H9 (cell line): ENCODE measurements around the gene KMT5B. TPM values are rescaled to one million over a fixed set of nuclear protein-coding genes. Genes with fewer than 3 reads are reported as not detected.
A peak's percentile ranks its signal among the peaks of the same experiment; 100 is the strongest.

Experiments
- DNase-seq: peaks from one replicate; pipeline ENCODE4 v3.0.0-alpha.2; 2017
- H2AFZ ChIP-seq: one replicate; pipeline ENCODE4 v1.6.1; 2013; ENCODE audit warnings: mild to moderate bottlenecking, low read length, control low read depth, moderate library complexity
- H2AK5ac ChIP-seq: 2 replicates; pipeline ENCODE4 v1.6.1; 2013; ENCODE audit warnings: low read length, control low read depth, mixed read lengths; ENCODE audit not compliant: insufficient read length
- H2BK120ac ChIP-seq: one replicate; pipeline ENCODE4 v1.6.1; 2013; ENCODE audit warnings: low read depth, mild to moderate bottlenecking, low read length, control low read depth, inconsistent platforms; ENCODE audit not compliant: poor library complexity, severe bottlenecking
- H2BK12ac ChIP-seq: 2 replicates; pipeline ENCODE4 v1.6.1; 2013; ENCODE audit warnings: low read length, control low read depth, mixed read lengths, low read depth; ENCODE audit not compliant: insufficient read length
- H2BK15ac ChIP-seq: 2 replicates; pipeline ENCODE4 v1.6.1; 2013; ENCODE audit warnings: low read depth, low read length, control low read depth
- H2BK20ac ChIP-seq: one replicate; pipeline ENCODE4 v1.6.1; 2013; ENCODE audit warnings: low read depth, mild to moderate bottlenecking, low read length, control low read depth, inconsistent platforms; ENCODE audit not compliant: poor library complexity, severe bottlenecking
- H2BK5ac ChIP-seq: 2 replicates; pipeline ENCODE4 v1.6.1; 2013; ENCODE audit warnings: low read length, control low read depth, mixed read lengths; ENCODE audit not compliant: insufficient read length
- H3K14ac ChIP-seq: 2 replicates; pipeline ENCODE4 v1.6.1; 2013; ENCODE audit warnings: low read length, control low read depth; ENCODE audit not compliant: insufficient read depth
- H3K18ac ChIP-seq: 2 replicates; pipeline ENCODE4 v1.6.1; 2013; ENCODE audit warnings: low read depth, mild to moderate bottlenecking, mixed read lengths, low read length, control low read depth; ENCODE audit not compliant: insufficient read length
- H3K23ac ChIP-seq: 2 replicates; pipeline ENCODE4 v1.6.1; 2013; ENCODE audit warnings: low read length, control low read depth, mixed read lengths, low read depth; ENCODE audit not compliant: insufficient read length
- H3K23me2 ChIP-seq: 2 replicates; pipeline ENCODE4 v1.6.1; 2013; ENCODE audit warnings: low read depth, mild to moderate bottlenecking, mixed read lengths, low read length, control low read depth; ENCODE audit not compliant: insufficient read length, poor library complexity, severe bottlenecking
- H3K27ac ChIP-seq: 2 replicates; pipeline ENCODE4 v1.5.1; 2013; ENCODE audit warnings: low read length, control low read depth, mixed read lengths, low read depth; ENCODE audit not compliant: insufficient read length
- H3K27me3 ChIP-seq: 2 replicates; pipeline ENCODE4 v1.6.1; 2013; ENCODE audit warnings: low read length, control low read depth, inconsistent platforms; ENCODE audit not compliant: insufficient read depth
- H3K4ac ChIP-seq: 2 replicates; pipeline ENCODE4 v1.6.1; 2013; ENCODE audit warnings: low read depth, mild to moderate bottlenecking, control low read depth, inconsistent platforms, low read length, moderate library complexity
- H3K4me1 ChIP-seq: 2 replicates; pipeline ENCODE4 v1.6.1; 2013; ENCODE audit warnings: low read length, control low read depth, inconsistent platforms; ENCODE audit not compliant: insufficient read depth
- H3K4me2 ChIP-seq: 2 replicates; pipeline ENCODE4 v1.6.1; 2013; ENCODE audit warnings: low read length, control low read depth, mixed read lengths; ENCODE audit not compliant: insufficient read length, insufficient read depth
- H3K56ac ChIP-seq: 2 replicates; pipeline ENCODE4 v1.6.1; 2013; ENCODE audit warnings: low read depth, mild to moderate bottlenecking, mixed read lengths, low read length, control low read depth; ENCODE audit not compliant: insufficient read length
- H3K79me1 ChIP-seq: 2 replicates; pipeline ENCODE4 v1.6.1; 2013; ENCODE audit warnings: low read depth, mild to moderate bottlenecking, moderate library complexity, low read length, control low read depth, inconsistent platforms; ENCODE audit not compliant: insufficient read depth, poor library complexity, severe bottlenecking
- H3K79me2 ChIP-seq: 2 replicates; pipeline ENCODE4 v1.6.1; 2013; ENCODE audit warnings: low read length, control low read depth, inconsistent platforms; ENCODE audit not compliant: insufficient read depth
- H3K9ac ChIP-seq: 2 replicates; pipeline ENCODE4 v1.6.1; 2013; ENCODE audit warnings: low read length, control low read depth, mixed read lengths; ENCODE audit not compliant: insufficient read length; ENCODE audit errors: extremely low read depth
- H3K9me3 ChIP-seq: one replicate; pipeline ENCODE4 v1.6.1; 2013; ENCODE audit warnings: low read depth, low read length, inconsistent platforms; ENCODE audit not compliant: control insufficient read depth
- H3T11ph ChIP-seq: one replicate; pipeline ENCODE4 v1.6.1; 2013; ENCODE audit warnings: mild to moderate bottlenecking, low read length, control low read depth, inconsistent platforms
- H4K20me1 ChIP-seq: one replicate; pipeline ENCODE4 v1.6.1; 2013; ENCODE audit not compliant: control insufficient read depth, insufficient read length, insufficient read depth
- H4K5ac ChIP-seq: 2 replicates; pipeline ENCODE4 v1.6.1; 2013; ENCODE audit warnings: low read depth, mild to moderate bottlenecking, mixed read lengths, low read length, control low read depth; ENCODE audit not compliant: insufficient read length
- H4K8ac ChIP-seq: replicated peaks from 2 replicates; pipeline ENCODE4 v1.6.1; 2013; ENCODE audit warnings: low read length, control low read depth, mixed read lengths, low read depth; ENCODE audit not compliant: insufficient read length
- H4K91ac ChIP-seq: 2 replicates; pipeline ENCODE4 v1.6.1; 2013; ENCODE audit warnings: low read depth, mild to moderate bottlenecking, moderate library complexity, mixed read lengths, low read length, control low read depth; ENCODE audit not compliant: insufficient read length
- H3K27ac Mint-ChIP-seq, 3 experiments: 2 replicates in 2 of 3; 3 replicates in 1 of 3; pipeline ENCODE4 v1.8.0; 2020 to 2021; ENCODE audit warnings: mixed read lengths in 3 of 3, mild to moderate bottlenecking in 1 of 3, moderate library complexity in 1 of 3
- H3K27me3 Mint-ChIP-seq: 2 replicates; pipeline ENCODE4 v1.8.0; 2021; ENCODE audit warnings: low read depth, mild to moderate bottlenecking, moderate library complexity, mixed read lengths
- H3K36me3 Mint-ChIP-seq, 3 experiments: 2 replicates in 2 of 3; 3 replicates in 1 of 3; pipeline ENCODE4 v1.8.0; 2020 to 2021; ENCODE audit warnings: low read depth in 3 of 3, mixed read lengths in 3 of 3; ENCODE audit not compliant: insufficient read depth in 1 of 3
- H3K4me1 Mint-ChIP-seq, 2 experiments: 2 replicates each; pipeline ENCODE4 v1.8.0; 2020; ENCODE audit warnings: mixed read lengths in 2 of 2
- H3K4me3 Mint-ChIP-seq, 2 experiments: 2 replicates in 1 of 2; 3 replicates in 1 of 2; pipeline ENCODE4 v1.8.0; 2020 to 2021; ENCODE audit warnings: mild to moderate bottlenecking in 2 of 2, mixed read lengths in 2 of 2, moderate library complexity in 1 of 2
- H3K9me3 Mint-ChIP-seq, 2 experiments: 2 replicates in 1 of 2; 3 replicates in 1 of 2; pipeline ENCODE4 v1.8.0; 2020; ENCODE audit warnings: mild to moderate bottlenecking in 2 of 2, mixed read lengths in 2 of 2, moderate library complexity in 1 of 2
- WGBS: extraction: QIAGEN DNeasy Blood & Tissue Kit; methylation state at CpG from one replicate; pipeline ENCODE4 v1.1.7; 2013; ENCODE audit warnings: missing lambda C conversion rate, low lambda C conversion rate, mixed read lengths; ENCODE audit not compliant: insufficient read length; ENCODE audit errors: extremely low coverage; 5-methylcytosine and 5-hydroxymethylcytosine counted together
- total RNA-seq: library from RNA; stranded (reverse); gene quantifications from 2 replicates; pipeline ENCODE4 v1.2.1, GENCODE V29; 2021
- TF ChIP-seq, protein P1 (sequence below): fragments of 200-600 bp; sonication (generic); conservative IDR thresholded peaks from 3 replicates; pipeline ENCODE4 v1.8.0; 2021; ENCODE audit warnings: antibody characterized with exemption, mild to moderate bottlenecking

The KMT5B gene
- total RNA-seq, 1 experiment from 2014 or later = 61.6 TPM

DNA sequence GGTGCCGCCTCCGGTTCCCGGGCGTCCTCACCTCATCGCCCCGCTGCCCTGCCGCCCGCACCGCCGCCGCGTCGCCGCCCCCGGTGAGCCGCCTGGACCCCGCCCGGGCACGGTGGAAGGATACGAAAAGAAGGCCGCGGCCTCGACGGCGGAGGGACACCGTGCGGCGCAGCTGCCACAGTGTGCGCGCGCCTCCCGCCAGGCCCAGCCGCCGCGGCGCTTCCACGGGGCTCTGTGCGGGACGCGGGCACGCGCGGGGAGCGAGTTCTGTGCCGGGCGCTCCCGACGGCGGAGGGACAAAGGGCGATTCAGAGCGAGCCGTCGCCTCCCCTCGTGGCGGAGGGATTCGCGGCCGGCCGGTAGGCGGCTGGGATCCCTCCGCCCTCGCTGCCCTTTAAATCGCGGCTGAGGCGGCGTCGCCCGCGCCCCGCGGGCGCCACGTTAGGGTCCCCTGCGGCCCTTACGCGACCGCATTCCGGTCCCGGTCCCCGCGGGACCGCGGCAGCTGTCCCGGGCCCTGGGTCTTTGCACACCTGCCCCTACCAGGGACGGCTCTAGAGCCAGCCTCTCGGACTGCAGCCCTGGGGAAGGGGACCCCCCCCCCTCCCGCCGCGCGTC is 568 bp upstream of the KMT5B start:
- Histone ChIP-seq H2BK120ac (no peak overlapping the region), H3K79me2 (peaks cover 15% of the 10 kb centered on the region; the same call in 1 of the 2 replicates), H3T11ph (no peak overlapping the region), H2AK5ac (no peak overlapping the region), H3K4me1 (peaks cover 2% of the 10 kb centered on the region; the same call in 1 of the 2 replicates), H4K5ac (no peak overlapping the region), H2BK12ac (no peak overlapping the region), H3K79me1 (no peaks in the 10 kb centered on the region), H3K14ac (peak overlapping the region; percentile 100), H2BK15ac (no peak overlapping the region; the same call in 1 of the 2 replicates), H3K23me2 (peaks cover 6% of the 10 kb centered on the region), H4K8ac (no peak overlapping the region), H3K9me3 (no peaks in the 10 kb centered on the region), H3K9ac (peak overlapping the region; percentile 83), H2BK20ac (no peak overlapping the region), H4K20me1 (no peaks in the 10 kb centered on the region), H3K27me3 (no peaks in the 10 kb centered on the region), H4K91ac (peak overlapping the region; percentile 49), H3K18ac (peak overlapping the region; percentile 85), H3K56ac (no peak overlapping the region), H2AFZ (no peak overlapping the region), H3K23ac (no peak overlapping the region), H2BK5ac (peak overlapping the region; percentile 89), H3K4me2 (peak overlapping the region; percentile 59), H3K4ac (no peak overlapping the region; the same call in 1 of the 2 replicates), H3K27ac (no peak overlapping the region)
- Mint-ChIP-seq H3K36me3 (peaks cover 0 to 1% (median 0%) of the 10 kb centered on the region in 3 experiments; a peak in 2 of 7 replicates), H3K9me3 (peaks cover 0 to 1% of the 10 kb centered on the region in 2 experiments; a peak in 2 of 5 replicates), H3K27ac (no peak overlapping the region), H3K4me1 (peaks cover 38 to 44% of the 10 kb centered on the region in 2 experiments), H3K27me3 (peaks cover 13% of the 10 kb centered on the region), H3K4me3 (peak overlapping the region; percentile 71 to 76)
- WGBS = no CpG with 5 or more reads among the region's 90 CpGs
- TF ChIP-seq, protein P1, sequence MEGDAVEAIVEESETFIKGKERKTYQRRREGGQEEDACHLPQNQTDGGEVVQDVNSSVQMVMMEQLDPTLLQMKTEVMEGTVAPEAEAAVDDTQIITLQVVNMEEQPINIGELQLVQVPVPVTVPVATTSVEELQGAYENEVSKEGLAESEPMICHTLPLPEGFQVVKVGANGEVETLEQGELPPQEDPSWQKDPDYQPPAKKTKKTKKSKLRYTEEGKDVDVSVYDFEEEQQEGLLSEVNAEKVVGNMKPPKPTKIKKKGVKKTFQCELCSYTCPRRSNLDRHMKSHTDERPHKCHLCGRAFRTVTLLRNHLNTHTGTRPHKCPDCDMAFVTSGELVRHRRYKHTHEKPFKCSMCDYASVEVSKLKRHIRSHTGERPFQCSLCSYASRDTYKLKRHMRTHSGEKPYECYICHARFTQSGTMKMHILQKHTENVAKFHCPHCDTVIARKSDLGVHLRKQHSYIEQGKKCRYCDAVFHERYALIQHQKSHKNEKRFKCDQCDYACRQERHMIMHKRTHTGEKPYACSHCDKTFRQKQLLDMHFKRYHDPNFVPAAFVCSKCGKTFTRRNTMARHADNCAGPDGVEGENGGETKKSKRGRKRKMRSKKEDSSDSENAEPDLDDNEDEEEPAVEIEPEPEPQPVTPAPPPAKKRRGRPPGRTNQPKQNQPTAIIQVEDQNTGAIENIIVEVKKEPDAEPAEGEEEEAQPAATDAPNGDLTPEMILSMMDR = peak; percentile 15; the same call in 1 of the 3 replicates
- DNase-seq = peak; percentile 84
